WTC11 (cell line): ENCODE measurements around the gene PTPN6. TPM values are rescaled to one million over a fixed set of nuclear protein-coding genes. Genes with fewer than 3 reads are reported as not detected.

Source experiments
- ATAC-seq: fragments of 200-7000 bp; cut with Tn5 transposase; 2 replicates; pipeline ENCODE4 v1.10.0; 2021; ENCODE audit warnings: mild to moderate bottlenecking, moderate library complexity
- CTCF ChIA-PET: fragments of 300-600 bp; sonication (Branson Sonifier 250); formaldehyde crosslinking; loops from one replicate; lab custom pipeline; 2021; ENCODE audit warnings: antibody characterized with exemption; lab: Charles Lee
- POLR2A ChIA-PET: fragments of 350-600 bp; sonication (Branson Sonifier 250); formaldehyde crosslinking; loops from one replicate; lab custom pipeline; 2021; ENCODE audit warnings: antibody characterized with exemption; lab: Charles Lee
- DNase-seq: peaks from one replicate; pipeline ENCODE4 v3.0.0; 2021; ENCODE audit warnings: low spot score
- H3K27ac Mint-ChIP-seq: 2 replicates; pipeline ENCODE4 v1.8.0; 2021; ENCODE audit warnings: mixed read lengths
- H3K27me3 Mint-ChIP-seq: 2 replicates; pipeline ENCODE4 v1.8.0; 2021; ENCODE audit warnings: low read depth, mild to moderate bottlenecking, moderate library complexity, mixed read lengths
- H3K36me3 Mint-ChIP-seq: 2 replicates; pipeline ENCODE4 v1.8.0; 2021; ENCODE audit warnings: mixed read lengths
- H3K4me1 Mint-ChIP-seq: 2 replicates; pipeline ENCODE4 v1.8.0; 2022; ENCODE audit warnings: mixed read lengths
- H3K4me3 Mint-ChIP-seq: 2 replicates; pipeline ENCODE4 v1.8.0; 2021; ENCODE audit warnings: mild to moderate bottlenecking, moderate library complexity, mixed read lengths
- H3K9me3 Mint-ChIP-seq: 2 replicates; pipeline ENCODE4 v1.8.0; 2021; ENCODE audit warnings: mixed read lengths
- CREB1 ChIP-seq: sonication (generic); formaldehyde crosslinking; IDR thresholded peaks from 2 replicates; pipeline ENCODE4 v1.8.0; 2023; ENCODE audit warnings: mild to moderate bottlenecking, missing genetic modification reagents
- CREM ChIP-seq: sonication (generic); formaldehyde crosslinking; IDR thresholded peaks from 2 replicates; pipeline ENCODE4 v1.8.1; 2022; ENCODE audit warnings: mild to moderate bottlenecking, missing genetic modification reagents, moderate library complexity
- EMX1 ChIP-seq: fragments of 250-450 bp; sonication (Bioruptor Pico); IDR thresholded peaks from 2 replicates; pipeline ENCODE4 v1.8.0; 2021; ENCODE audit warnings: mild to moderate bottlenecking
- ESRRA ChIP-seq: sonication (generic); formaldehyde crosslinking; IDR thresholded peaks from 2 replicates; pipeline ENCODE4 v1.8.1; 2022; ENCODE audit warnings: mild to moderate bottlenecking, missing genetic modification reagents, borderline replicate concordance
- HMGA2 ChIP-seq: fragments of 250-450 bp; sonication (Bioruptor Pico); IDR thresholded peaks from 2 replicates; pipeline ENCODE4 v1.4.0; 2021; ENCODE audit warnings: mild to moderate bottlenecking, moderate library complexity
- MYBL2 ChIP-seq: sonication (generic); formaldehyde crosslinking; IDR thresholded peaks from 2 replicates; pipeline ENCODE4 v1.8.1; 2023; ENCODE audit warnings: mild to moderate bottlenecking, moderate library complexity, missing genetic modification reagents
- NR1H2 ChIP-seq: sonication (generic); formaldehyde crosslinking; IDR thresholded peaks from 2 replicates; pipeline ENCODE4 v1.9.0; 2021; ENCODE audit warnings: mild to moderate bottlenecking, moderate library complexity, missing genetic modification reagents
- OVOL2 ChIP-seq: fragments of 250-450 bp; sonication (Bioruptor Pico); IDR thresholded peaks from 2 replicates; pipeline ENCODE4 v1.9.0; 2021; ENCODE audit warnings: mild to moderate bottlenecking, borderline replicate concordance
- RORB ChIP-seq: fragments of 250-450 bp; sonication (Bioruptor Pico); IDR thresholded peaks from 2 replicates; pipeline ENCODE4 v1.9.0; 2021; ENCODE audit warnings: mild to moderate bottlenecking
- SOX15 ChIP-seq: fragments of 250-450 bp; sonication (Bioruptor Pico); IDR thresholded peaks from 2 replicates; pipeline ENCODE4 v1.9.0; 2021; ENCODE audit warnings: mild to moderate bottlenecking
- TP53 ChIP-seq: sonication (generic); formaldehyde crosslinking; IDR thresholded peaks from 2 replicates; pipeline ENCODE4 v1.8.1; 2023; ENCODE audit warnings: mild to moderate bottlenecking, missing genetic modification reagents
- ZBTB21 ChIP-seq: sonication (generic); formaldehyde crosslinking; IDR thresholded peaks from 2 replicates; pipeline ENCODE4 v1.8.1; 2023; ENCODE audit warnings: mild to moderate bottlenecking, missing genetic modification reagents, borderline replicate concordance
- ZNF121 ChIP-seq: sonication (generic); formaldehyde crosslinking; IDR thresholded peaks from 2 replicates; pipeline ENCODE4 v1.8.0; 2023; ENCODE audit warnings: missing genetic modification reagents
- total RNA-seq: library from RNA; stranded (reverse); gene quantifications from 3 replicates; pipeline ENCODE4 v1.2.3, GENCODE V29; 2021
- TF ChIP-seq, protein P1 (sequence below): sonication (generic); formaldehyde crosslinking; IDR thresholded peaks from 2 replicates; pipeline ENCODE4 v1.8.1; 2023; ENCODE audit warnings: mild to moderate bottlenecking, moderate library complexity, missing genetic modification reagents
- TF ChIP-seq, protein P2 (sequence below): sonication (generic); formaldehyde crosslinking; IDR thresholded peaks from 2 replicates; pipeline ENCODE4 v1.8.1; 2023; ENCODE audit warnings: mild to moderate bottlenecking, missing genetic modification reagents
- TF ChIP-seq, protein P3 (sequence below): sonication (generic); formaldehyde crosslinking; IDR thresholded peaks from 2 replicates; pipeline ENCODE4 v1.8.1; 2023; ENCODE audit warnings: mild to moderate bottlenecking, missing genetic modification reagents, moderate library complexity
- TF ChIP-seq, protein P4 (sequence below): sonication (generic); formaldehyde crosslinking; IDR thresholded peaks from 2 replicates; pipeline ENCODE4 v1.8.1; 2022; ENCODE audit warnings: low read depth, mild to moderate bottlenecking, moderate library complexity, missing genetic modification reagents, borderline replicate concordance
- TF ChIP-seq, protein P5 (sequence below): sonication (generic); formaldehyde crosslinking; IDR thresholded peaks from 2 replicates; pipeline ENCODE4 v1.8.1; 2023; ENCODE audit warnings: mild to moderate bottlenecking, missing genetic modification reagents
- TF ChIP-seq, protein P6 (sequence below): sonication (generic); formaldehyde crosslinking; IDR thresholded peaks from 2 replicates; pipeline ENCODE4 v1.8.0; 2022; ENCODE audit warnings: mild to moderate bottlenecking, missing genetic modification reagents
- TF ChIP-seq, protein P7 (sequence below): sonication (generic); formaldehyde crosslinking; IDR thresholded peaks from 2 replicates; pipeline ENCODE4 v1.8.1; 2023; ENCODE audit warnings: mild to moderate bottlenecking, missing genetic modification reagents, borderline replicate concordance

Gene PTPN6
- total RNA-seq, 1 experiment from 2014 or later: 27.1 TPM

DNA sequence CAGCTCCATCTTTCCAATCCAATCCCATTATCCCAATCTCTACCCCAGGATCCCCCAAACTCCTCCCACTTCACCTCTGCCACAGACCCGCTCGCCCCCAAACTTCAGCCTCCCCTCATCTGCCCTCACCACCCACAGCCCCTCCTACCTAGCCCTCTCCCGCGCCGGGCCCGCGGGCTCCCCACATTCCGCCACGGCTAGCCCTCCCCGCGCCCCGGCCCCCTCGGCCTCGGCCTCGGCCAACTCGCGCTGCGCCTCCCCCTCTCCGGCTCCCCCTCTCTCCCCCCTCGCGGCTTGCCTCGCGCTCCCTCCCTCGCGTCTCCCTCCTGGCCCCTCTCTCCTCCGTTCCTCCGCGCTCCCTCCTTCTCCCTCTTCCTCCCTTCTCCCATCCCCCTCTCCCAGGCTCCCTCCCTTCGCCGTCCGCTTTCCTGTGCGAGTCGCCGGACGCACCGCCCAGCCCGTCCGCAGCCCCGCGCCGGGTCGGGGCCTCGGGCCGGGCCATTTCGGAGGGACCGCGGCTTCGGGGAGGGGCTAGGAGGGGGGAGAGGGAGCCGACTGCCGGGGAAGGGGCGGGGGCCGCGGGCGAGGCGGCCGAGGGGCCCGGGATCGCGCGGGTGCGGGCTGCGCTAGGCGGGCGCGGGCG is 23.7 kb upstream of the PTPN6 start, which contains the start of gene ATN1 (continued):
- TF ChIP-seq, protein P1, sequence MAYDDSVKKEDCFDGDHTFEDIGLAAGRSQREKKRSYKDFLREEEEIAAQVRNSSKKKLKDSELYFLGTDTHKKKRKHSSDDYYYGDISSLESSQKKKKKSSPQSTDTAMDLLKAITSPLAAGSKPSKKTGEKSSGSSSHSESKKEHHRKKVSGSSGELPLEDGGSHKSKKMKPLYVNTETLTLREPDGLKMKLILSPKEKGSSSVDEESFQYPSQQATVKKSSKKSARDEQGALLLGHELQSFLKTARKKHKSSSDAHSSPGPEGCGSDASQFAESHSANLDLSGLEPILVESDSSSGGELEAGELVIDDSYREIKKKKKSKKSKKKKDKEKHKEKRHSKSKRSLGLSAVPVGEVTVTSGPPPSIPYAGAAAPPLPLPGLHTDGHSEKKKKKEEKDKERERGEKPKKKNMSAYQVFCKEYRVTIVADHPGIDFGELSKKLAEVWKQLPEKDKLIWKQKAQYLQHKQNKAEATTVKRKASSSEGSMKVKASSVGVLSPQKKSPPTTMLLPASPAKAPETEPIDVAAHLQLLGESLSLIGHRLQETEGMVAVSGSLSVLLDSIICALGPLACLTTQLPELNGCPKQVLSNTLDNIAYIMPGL: no peak
- TF ChIP-seq ZNF121 (CRISPR knock-in tag) (0 out of 2 replicates have a peak, but pooled peaks have one; percentile 23), RORB (no peak), TP53 (CRISPR knock-in tag) (no peak), HMGA2 (CRISPR knock-in tag) (no peak), MYBL2 (CRISPR knock-in tag) (peak; percentile 65; the same call in 1 of the 2 replicates), ESRRA (CRISPR knock-in tag) (no peak), CREM (CRISPR knock-in tag) (no peak), EMX1 (CRISPR knock-in tag) (no peak), NR1H2 (CRISPR knock-in tag) (no peak), SOX15 (CRISPR knock-in tag) (no peak)
- TF ChIP-seq, protein P2, sequence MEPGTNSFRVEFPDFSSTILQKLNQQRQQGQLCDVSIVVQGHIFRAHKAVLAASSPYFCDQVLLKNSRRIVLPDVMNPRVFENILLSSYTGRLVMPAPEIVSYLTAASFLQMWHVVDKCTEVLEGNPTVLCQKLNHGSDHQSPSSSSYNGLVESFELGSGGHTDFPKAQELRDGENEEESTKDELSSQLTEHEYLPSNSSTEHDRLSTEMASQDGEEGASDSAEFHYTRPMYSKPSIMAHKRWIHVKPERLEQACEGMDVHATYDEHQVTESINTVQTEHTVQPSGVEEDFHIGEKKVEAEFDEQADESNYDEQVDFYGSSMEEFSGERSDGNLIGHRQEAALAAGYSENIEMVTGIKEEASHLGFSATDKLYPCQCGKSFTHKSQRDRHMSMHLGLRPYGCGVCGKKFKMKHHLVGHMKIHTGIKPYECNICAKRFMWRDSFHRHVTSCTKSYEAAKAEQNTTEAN (CRISPR knock-in tag): no peak
- TF ChIP-seq, protein P3, sequence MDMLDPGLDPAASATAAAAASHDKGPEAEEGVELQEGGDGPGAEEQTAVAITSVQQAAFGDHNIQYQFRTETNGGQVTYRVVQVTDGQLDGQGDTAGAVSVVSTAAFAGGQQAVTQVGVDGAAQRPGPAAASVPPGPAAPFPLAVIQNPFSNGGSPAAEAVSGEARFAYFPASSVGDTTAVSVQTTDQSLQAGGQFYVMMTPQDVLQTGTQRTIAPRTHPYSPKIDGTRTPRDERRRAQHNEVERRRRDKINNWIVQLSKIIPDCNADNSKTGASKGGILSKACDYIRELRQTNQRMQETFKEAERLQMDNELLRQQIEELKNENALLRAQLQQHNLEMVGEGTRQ: no peak
- TF ChIP-seq, protein P4, sequence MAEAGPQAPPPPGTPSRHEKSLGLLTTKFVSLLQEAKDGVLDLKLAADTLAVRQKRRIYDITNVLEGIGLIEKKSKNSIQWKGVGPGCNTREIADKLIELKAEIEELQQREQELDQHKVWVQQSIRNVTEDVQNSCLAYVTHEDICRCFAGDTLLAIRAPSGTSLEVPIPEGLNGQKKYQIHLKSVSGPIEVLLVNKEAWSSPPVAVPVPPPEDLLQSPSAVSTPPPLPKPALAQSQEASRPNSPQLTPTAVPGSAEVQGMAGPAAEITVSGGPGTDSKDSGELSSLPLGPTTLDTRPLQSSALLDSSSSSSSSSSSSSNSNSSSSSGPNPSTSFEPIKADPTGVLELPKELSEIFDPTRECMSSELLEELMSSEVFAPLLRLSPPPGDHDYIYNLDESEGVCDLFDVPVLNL (CRISPR knock-in tag): no peak
- TF ChIP-seq, protein P5, sequence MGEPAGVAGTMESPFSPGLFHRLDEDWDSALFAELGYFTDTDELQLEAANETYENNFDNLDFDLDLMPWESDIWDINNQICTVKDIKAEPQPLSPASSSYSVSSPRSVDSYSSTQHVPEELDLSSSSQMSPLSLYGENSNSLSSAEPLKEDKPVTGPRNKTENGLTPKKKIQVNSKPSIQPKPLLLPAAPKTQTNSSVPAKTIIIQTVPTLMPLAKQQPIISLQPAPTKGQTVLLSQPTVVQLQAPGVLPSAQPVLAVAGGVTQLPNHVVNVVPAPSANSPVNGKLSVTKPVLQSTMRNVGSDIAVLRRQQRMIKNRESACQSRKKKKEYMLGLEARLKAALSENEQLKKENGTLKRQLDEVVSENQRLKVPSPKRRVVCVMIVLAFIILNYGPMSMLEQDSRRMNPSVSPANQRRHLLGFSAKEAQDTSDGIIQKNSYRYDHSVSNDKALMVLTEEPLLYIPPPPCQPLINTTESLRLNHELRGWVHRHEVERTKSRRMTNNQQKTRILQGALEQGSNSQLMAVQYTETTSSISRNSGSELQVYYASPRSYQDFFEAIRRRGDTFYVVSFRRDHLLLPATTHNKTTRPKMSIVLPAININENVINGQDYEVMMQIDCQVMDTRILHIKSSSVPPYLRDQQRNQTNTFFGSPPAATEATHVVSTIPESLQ (CRISPR knock-in tag): no peak
- TF ChIP-seq, protein P6, sequence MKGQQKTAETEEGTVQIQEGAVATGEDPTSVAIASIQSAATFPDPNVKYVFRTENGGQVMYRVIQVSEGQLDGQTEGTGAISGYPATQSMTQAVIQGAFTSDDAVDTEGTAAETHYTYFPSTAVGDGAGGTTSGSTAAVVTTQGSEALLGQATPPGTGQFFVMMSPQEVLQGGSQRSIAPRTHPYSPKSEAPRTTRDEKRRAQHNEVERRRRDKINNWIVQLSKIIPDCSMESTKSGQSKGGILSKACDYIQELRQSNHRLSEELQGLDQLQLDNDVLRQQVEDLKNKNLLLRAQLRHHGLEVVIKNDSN (CRISPR knock-in tag): no peak

DNA sequence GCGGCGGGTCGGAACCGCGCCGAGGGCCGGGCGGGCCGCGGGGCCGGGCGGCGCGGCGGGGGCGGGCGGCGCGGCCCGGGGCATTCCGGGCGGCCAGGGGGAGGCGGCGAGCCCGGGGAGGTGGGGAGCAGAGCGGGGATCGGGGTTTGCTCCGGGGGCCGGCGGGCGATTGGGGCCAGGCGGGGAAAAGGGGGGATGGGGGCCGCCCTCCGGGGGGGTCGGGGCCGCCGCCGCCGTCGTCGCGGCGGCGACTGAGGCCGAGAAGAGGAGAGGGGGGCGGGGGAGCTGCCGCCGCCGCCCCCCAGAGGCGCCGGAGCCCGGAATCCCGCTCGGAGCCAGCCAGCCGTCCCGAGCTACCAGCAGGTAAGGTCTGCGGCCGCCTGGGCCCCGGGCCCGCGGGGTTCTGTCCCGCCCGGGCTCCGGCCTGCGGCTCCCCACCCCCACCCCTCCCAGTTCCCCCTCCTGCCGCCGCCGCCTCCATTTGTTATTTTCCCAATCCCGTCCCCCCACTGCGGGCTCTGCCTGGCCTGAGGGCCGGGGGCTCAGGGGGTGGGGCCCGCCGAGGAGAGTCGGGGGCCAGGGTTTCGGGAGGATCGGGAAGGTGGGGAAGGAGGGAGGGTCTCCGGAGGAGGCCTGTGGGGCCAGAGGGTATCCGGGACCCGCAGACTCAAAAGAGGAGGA is 23.0 kb upstream of the PTPN6 start:
- no peak for DNase-seq
- POLR2A ChIA-PET: interaction anchor here (1.0 to 2.0 kb wide), 3 partner anchors 10 to 60 kb away, joined by 3 to 7 read pairs (median 4); no protein-coding TSS in a partner anchor

More for the DNA sequence above, 23.0 kb upstream of the PTPN6 start:
- CTCF ChIA-PET: interaction anchor here (0.9 to 6.6 kb wide), 5 partner anchors 9 to 59 kb away, joined by 3 to 93 read pairs (median 9); partner anchors contain the start of genes C12orf57 and RNU7-1
- Mint-ChIP-seq H3K4me1 (peaks cover 58% of the 10 kb centered on the region), H3K27me3 (no peaks in the 10 kb centered on the region), H3K9me3 (no peaks in the 10 kb centered on the region), H3K36me3 (peaks cover 8% of the 10 kb centered on the region), H3K27ac (peak overlapping the region; percentile 75; the same call in 1 of the 2 replicates), H3K4me3 (peak overlapping the region; percentile 94)
- no peak for ATAC-seq
- TF ChIP-seq ZNF121 (CRISPR knock-in tag) (no peak), OVOL2 (CRISPR knock-in tag) (no peak), CREB1 (CRISPR knock-in tag) (no peak), ZBTB21 (CRISPR knock-in tag) (no peak)
- TF ChIP-seq, protein P7, sequence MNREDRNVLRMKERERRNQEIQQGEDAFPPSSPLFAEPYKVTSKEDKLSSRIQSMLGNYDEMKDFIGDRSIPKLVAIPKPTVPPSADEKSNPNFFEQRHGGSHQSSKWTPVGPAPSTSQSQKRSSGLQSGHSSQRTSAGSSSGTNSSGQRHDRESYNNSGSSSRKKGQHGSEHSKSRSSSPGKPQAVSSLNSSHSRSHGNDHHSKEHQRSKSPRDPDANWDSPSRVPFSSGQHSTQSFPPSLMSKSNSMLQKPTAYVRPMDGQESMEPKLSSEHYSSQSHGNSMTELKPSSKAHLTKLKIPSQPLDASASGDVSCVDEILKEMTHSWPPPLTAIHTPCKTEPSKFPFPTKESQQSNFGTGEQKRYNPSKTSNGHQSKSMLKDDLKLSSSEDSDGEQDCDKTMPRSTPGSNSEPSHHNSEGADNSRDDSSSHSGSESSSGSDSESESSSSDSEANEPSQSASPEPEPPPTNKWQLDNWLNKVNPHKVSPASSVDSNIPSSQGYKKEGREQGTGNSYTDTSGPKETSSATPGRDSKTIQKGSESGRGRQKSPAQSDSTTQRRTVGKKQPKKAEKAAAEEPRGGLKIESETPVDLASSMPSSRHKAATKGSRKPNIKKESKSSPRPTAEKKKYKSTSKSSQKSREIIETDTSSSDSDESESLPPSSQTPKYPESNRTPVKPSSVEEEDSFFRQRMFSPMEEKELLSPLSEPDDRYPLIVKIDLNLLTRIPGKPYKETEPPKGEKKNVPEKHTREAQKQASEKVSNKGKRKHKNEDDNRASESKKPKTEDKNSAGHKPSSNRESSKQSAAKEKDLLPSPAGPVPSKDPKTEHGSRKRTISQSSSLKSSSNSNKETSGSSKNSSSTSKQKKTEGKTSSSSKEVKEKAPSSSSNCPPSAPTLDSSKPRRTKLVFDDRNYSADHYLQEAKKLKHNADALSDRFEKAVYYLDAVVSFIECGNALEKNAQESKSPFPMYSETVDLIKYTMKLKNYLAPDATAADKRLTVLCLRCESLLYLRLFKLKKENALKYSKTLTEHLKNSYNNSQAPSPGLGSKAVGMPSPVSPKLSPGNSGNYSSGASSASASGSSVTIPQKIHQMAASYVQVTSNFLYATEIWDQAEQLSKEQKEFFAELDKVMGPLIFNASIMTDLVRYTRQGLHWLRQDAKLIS (CRISPR knock-in tag): no peak
